ENCODE results near the gene MTRF1. TPM values are rescaled to one million over a fixed set of nuclear protein-coding genes. Genes with fewer than 3 reads are reported as not detected.

MTRF1 gene
- total and polyA plus RNA-seq, 2 of the 8 experiments (the other 6 are each of a cell fraction or from before 2014, with no cell fraction given) = 8.0 to 19.2 TPM

- TF ChIP-seq ASH2L (IDR thresholded peaks at IDR 0.05; ENCODE audit: low read length) (peak; percentile 82), SP4 (IDR thresholded peaks at IDR 0.05; ENCODE audit: low read length) (peak; percentile 32; the same call in 1 of the 2 replicates), CREB1 (IDR thresholded peaks at IDR 0.05) (no peak; the same call in none of the 2 replicates), CBX8 (IDR thresholded peaks at IDR 0.05; ENCODE audit: borderline replicate concordance, low read depth, low read length) (no peak), RBBP5 (IDR thresholded peaks at IDR 0.05; ENCODE audit: borderline replicate concordance, low read depth, low read length) (peak; percentile 78; the same call in 1 of the 2 replicates), SP2 (IDR thresholded peaks at IDR 0.05; ENCODE audit: low read length) (no peak), SIN3A (conservative IDR thresholded peaks at IDR 0.05 in 1 of 2, IDR thresholded peaks at IDR 0.05 in 1 of 2; ENCODE audit: low read depth in 1 of 2, low read length in 2 of 2) (no peak), TBP (IDR thresholded peaks at IDR 0.05; ENCODE audit: low read depth, low read length) (peak; percentile 59), NANOG (IDR thresholded peaks at IDR 0.05; ENCODE audit: insufficient read depth, low read depth, low read length, poor library complexity, severe bottlenecking) (no peak), TAF1 (IDR thresholded peaks at IDR 0.05; ENCODE audit: low read depth, low read length) (peak; percentile 81)
Measured at GRCh38 chr13:41193919-41194824, 69.2 kb downstream of the MTRF1 start, which contains the start of gene KBTBD7 (continued).

All from H1 (cell line).